GM18909 (cell line): ENCODE data around the gene ABCA1.
"Not testable (repeated sequence)": the region's sequence is repeated elsewhere in the genome, so short reads cannot be mapped to it uniquely, and the experiment has no call there.

Experiments
- ATAC-seq: cut with Tn5 transposase; IDR thresholded peaks from one replicate; pipeline ENCODE4 v1.9.1; 2021; ENCODE audit warnings: mild to moderate bottlenecking; ENCODE audit not compliant: unreplicated experiment, poor library complexity

ABCA1 gene, protein sequence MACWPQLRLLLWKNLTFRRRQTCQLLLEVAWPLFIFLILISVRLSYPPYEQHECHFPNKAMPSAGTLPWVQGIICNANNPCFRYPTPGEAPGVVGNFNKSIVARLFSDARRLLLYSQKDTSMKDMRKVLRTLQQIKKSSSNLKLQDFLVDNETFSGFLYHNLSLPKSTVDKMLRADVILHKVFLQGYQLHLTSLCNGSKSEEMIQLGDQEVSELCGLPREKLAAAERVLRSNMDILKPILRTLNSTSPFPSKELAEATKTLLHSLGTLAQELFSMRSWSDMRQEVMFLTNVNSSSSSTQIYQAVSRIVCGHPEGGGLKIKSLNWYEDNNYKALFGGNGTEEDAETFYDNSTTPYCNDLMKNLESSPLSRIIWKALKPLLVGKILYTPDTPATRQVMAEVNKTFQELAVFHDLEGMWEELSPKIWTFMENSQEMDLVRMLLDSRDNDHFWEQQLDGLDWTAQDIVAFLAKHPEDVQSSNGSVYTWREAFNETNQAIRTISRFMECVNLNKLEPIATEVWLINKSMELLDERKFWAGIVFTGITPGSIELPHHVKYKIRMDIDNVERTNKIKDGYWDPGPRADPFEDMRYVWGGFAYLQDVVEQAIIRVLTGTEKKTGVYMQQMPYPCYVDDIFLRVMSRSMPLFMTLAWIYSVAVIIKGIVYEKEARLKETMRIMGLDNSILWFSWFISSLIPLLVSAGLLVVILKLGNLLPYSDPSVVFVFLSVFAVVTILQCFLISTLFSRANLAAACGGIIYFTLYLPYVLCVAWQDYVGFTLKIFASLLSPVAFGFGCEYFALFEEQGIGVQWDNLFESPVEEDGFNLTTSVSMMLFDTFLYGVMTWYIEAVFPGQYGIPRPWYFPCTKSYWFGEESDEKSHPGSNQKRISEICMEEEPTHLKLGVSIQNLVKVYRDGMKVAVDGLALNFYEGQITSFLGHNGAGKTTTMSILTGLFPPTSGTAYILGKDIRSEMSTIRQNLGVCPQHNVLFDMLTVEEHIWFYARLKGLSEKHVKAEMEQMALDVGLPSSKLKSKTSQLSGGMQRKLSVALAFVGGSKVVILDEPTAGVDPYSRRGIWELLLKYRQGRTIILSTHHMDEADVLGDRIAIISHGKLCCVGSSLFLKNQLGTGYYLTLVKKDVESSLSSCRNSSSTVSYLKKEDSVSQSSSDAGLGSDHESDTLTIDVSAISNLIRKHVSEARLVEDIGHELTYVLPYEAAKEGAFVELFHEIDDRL (N-terminal part only)

DNA sequence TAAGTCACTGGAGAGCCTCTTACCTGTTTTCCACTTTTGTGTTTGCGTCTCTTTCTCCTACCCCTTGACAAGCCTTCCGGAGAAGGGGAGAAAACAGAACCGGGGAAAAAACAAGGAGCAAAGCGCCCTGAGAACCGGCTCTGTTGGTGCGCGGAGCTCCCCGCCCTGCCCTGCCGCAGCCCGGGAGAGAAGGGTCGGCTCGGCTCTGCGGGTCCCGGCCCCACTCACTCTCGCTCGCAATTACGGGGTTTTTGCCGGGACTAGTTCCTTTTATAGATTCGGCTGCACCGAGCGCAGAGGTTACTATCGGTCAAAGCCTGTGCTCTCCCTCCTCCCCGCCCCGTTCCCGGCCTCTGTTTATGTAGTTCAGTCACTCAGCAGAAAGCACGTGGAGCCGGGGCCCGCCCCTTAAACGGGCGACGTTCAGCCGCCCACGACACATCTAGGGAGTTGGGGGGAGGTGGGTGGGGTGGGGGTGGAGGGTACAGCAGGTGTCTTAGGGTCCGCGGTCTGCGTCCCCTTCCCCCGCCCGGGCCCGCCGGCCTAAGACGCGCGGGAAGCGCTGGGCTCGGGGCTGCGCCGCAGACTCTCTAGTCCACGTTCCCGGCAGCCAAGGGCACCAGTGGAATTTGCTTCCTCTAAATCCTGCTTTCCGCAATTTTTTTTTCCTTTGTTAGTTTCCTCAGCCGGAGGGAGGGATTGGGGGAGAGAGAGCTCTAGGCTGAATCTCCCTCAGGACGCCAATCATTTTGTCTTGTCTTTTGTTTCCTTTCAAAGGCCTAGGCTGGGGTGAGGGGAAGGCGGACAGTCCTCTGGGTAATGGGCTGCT lies at the start of gene ABCA1:
Gene ABCA1, minus strand, starts transcription at position 244 of the 829 bp plus-strand sequence. CDS start 24,476 bp downstream, outside the sequence.
- ATAC-seq, result peak; percentile 39

DNA sequence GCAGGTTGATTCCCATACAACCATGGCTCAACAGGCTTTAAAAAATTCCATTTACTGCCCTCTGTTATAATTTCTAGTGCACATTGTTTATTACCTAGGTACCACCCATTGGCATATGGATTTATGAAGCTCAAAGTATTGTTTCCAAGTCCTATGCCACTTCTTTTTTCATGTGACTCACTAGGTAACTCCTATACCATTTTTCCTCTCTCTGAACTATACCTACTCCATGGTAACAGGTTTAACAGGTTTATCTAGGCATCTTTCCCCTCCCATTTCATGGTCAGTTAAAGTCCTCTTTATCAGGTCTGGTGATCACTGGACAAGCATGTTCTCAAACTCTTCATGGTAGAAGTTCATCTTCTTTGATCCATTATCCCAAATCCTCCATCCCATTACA lies 49.6 kb upstream of the ABCA1 start:
- ATAC-seq, result no peak

DNA sequence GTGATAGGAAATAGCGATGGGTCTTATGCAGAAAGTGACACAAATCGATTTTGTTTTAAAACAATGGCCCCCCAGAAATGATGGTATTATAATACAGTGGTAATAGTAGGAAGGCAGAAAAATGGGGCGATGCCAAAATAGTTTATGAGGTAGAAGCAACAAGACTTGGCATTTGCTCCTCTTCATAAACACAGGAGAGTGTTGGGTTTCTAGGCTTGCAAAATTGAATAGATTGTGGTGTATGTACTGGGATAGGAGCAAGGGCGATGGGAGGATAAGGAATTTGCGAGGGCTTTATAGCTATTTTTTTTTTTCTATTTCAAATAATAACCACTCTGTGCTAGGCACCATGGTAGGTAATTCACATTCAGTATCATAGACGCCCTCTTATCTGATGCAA lies 49.2 kb upstream of the ABCA1 start:
- no peak for ATAC-seq

DNA sequence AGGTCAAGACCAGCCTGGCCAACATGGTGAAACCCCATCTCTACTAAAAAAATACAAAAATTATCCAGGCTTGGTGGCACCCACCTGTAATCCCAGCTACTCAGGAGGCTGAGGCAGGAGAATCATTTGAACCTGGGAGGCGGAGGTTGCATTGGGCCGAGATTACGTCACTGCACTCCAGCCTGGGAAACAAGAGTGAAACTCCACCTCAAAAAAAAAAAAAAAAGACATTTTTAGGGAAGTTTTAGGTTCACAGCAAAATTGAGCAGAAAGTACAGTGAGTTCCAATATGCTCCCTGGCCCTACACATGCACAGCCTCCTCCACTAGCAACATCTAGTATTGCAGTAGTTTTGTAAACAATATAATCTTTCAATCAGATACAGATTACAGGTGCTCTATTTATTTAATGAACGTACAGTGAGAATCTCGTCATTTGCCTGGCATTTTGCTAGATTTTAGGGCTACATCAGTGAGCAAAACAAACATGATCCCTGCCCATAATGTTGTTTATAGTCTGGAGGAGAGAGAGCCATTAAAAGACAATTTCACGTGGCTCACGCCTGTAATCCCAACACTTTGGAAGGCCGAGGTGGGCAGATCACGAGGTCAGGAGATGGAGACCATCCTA lies 48.1 kb upstream of the ABCA1 start:
- ATAC-seq, result not testable (repeated sequence)

DNA sequence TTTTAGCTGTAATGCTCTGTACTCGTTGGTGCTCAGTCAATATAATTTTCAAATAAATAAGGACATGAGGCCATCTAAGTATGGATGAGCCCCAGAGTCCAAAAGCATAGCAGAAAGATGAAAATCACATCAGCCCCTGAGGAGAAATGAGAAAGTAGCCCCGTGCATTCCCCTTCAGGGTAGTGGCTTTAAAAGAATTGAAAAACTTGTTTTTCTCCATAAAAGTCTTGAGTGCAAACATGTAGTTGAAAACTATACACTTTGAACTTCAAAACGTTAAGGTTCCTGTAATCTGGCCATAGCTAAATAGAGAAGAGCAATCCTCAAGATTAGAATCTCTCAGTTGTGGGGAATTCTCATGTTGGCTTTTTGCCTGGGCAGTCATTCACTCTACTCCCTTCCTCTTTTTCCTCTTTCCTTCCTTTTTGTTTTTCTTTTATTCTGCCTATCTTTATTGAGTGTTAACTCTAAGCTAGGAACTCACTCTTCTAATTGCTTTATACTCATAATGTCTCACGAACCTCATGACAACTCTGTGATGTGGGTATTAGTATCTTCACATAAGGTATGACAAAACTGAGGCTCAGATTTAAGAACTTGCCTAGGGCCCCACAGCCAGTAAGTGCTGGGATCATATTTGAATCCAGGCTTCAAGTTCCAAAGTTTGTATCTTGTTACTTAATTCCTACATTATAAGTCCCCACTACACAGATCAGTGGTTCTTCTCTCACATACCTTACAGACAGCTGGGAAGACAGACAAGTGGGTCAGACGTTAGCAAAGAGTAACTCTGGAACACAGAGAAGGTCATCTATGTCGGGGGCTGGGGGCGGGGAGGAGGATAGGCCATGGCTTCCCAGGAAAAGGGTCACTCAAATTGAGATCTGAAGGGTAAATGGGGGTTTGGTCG lies 46.4 kb upstream of the ABCA1 start:
- no peak for ATAC-seq

DNA sequence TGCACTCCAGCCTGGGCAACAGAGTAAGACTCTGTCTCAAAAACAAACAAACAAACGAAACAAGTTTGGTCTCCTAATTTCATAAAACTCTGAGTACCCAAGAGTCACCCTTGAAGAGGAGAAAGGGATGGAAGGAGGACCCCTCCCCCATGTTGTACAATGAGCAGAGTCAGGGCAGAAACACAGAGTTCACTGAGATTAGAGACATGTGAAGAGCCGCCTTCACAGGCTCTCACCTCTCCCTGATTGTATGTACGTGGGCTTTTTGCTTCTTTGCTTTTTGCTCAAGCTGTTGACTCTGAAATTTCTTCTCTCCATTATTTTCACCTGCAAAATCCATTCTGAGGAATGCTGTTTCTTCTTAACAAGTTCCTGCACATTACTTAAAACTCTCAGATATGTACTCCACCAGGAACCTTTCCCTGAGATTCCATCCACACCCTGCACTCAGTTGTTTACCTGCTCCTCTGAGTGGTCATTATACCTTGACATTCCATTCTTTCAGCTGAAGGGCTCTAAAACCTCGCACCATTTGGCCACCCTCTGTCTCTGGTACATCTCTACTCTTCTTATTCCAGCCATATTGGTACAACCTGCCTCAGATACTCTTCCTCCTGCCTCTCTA lies 44.4 kb upstream of the ABCA1 start:
- no peak for ATAC-seq

DNA sequence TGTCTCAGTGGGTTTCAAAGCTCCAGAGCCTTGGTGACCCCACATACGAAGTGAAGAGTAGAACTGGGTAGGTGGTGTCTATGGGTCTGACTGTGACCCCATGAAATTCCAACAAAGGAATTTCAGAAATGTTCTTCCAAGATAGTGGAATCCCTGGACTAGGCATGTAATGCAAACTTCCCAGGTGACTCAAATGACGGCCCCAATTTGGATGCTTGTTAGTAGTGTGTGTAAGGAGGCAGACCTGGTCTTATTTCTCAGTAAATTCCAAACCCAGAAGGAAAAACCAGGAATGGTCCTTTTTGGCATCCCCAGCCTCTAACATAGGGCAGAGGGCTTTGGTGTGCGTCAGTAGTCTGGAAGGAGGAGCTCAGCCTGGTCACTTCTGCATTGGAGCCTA lies 43.6 kb upstream of the ABCA1 start:
- ATAC-seq, result no peak

DNA sequence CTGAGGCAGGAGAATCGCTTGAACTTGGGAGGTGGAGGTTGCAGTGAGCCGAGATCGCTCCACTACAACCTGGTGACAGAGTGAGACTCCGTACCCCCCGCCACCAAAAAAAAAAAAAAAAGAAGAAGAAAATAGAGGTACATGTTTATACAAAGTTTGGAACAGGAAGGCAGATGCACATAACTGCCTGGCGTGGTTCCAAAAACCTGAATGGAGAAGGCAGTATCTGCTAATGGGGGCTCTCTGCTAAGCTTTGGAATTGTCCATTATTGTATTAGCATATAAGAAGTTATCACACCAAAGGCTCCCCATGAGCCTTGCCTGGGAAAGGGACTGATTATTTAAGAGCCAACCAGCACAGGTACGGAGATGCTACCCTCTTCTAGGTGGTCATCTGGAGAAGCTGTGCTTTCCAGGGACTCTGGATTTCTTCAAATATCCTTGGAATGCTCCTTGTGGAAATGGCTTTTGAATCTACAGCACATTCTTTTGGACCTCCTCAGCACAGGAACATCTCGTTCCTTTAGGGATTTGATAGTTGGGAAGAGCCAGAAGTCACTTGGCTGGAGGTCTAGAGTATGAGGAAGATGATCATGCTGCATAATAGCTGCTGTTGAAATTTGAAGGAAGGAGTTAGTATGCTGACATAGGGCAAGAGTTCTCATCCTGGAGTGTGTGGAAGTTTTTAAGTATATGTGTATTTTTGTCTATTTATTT lies 42.5 kb upstream of the ABCA1 start:
- no peak for ATAC-seq

DNA sequence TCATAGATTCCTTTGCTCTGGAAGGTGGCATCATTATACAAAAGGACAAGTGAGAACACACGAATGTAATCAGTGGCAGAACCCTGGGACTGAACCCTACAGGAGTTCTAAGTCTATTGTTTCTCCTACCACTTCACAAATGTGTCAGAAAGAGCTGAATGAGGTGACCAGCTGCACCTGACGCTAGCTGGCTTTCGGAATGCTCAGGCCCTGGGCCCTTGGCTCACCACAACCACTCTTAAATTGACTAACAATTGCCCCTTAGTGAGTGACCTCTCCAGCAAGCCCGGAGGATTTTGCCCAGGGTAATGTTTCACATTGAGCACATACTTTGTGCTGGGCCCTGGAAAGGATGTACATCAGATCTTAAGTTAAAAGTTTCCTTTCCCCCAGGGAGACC lies 41.2 kb upstream of the ABCA1 start:
- ATAC-seq, result no peak

DNA sequence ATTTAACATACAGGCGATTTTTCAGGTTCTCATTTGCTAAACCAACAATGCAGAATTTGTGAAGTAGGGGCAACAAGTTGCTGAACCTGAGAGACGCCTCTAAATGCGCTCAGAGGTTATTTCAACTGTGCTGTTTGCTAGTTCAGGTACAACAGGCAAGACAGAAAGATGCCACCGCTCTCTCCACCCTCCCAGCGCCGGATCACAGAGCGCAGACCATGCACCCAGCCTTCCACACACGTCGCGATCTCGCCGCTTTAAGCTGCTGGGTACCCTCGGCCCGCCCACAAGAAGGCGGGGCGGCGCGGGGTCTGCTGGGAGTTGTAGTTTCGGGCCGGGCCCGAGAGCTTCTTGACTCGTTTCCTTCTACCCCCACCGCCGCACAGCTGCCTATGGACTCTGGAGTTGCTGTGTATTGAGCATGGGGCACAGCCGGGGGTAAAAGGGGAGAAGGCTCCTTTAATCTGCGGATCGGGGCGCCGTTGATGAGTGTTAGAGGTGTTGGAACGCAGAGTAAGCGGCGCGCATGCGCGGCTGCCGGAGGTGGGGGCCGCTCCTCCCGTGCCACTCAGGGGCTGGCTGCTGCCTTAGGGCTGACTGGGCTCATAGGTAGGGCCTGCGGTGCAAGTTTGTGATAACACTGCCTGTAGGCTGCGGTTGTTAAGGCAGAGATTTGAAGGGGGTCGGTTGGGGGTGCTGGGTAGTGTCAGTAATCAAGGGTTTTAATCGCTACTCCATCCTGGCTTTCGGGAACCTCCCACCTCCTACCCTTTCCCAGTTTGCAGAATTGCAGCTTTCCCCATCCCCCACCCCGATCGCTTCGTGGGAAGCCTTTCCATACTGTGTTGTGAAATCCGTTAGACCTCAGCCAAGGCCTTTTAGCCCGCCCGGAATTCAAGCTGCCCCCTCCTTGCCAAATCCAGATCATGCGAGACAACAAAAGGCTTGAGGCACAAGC lies 40.3 kb upstream of the ABCA1 start:
- peak; percentile 99 for ATAC-seq

DNA sequence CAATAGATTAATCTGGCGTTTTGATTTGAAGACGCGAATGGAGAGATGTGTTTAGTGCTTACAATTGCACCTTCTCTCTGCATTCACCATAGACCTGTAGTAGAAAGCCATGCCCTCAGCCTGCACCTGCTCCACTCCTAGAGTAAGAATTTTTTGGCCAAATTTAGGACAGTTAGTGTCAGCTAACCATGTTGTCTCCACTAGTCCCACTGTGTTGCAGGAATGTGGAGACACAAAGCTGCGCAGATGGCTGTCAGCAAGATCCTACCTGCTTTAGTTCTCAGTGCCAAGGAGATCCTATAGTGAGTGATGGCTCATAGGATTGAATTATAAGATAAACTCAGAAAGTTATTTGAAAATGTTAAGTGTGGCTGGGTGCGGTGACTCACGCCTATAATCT lies 35.1 kb upstream of the ABCA1 start:
- ATAC-seq, result no peak

DNA sequence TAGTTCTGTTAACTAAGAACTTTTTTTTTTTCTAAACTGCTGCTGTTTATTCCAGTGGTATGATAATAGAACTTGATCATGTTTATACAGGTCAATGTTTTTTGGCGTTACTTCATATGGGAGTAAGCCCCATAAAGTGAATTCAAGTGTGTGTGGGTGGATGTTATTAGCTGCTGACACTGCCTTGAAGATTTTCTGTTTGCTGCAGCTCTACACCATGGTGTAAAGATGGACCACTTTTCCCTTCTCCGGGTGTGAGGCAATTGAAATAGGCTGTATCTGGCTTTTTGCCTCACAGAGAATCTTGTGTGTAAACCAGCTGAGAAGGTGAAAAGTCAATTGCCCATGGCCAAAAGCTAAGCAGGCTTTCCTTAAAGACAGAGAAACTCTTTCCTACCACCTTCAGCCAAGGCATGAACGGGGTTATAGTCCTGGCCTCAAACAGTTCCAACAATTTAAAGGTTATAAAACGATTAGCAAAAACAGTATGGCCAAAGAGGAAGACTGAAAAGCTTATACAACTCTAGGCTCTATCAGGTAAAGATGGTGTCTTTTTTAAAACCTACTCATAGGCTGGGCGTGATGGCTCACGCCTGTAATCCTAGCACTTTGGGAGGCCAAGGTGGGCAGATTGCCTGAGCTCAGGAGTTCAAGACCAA lies 33.9 kb upstream of the ABCA1 start:
- no peak for ATAC-seq

DNA sequence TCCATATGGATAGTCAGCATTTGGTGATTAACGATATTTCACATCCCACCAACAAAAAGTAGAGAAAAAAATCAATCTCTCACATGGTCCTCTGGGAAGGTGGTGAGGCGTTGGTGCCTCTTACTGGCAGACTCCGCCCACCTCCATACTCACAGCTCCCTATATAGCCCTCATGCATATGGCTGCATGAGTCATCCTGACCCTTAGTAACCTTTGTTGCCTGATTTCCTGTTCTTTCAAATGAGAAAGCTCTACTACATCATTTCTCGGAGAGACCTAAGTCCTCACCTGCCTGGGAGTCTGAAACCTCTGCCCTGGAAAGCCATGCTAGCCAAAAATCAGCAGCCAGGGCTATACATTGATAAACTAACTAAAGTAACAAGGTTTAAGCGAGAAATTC lies 33.3 kb upstream of the ABCA1 start:
- ATAC-seq, result peak; percentile 91

DNA sequence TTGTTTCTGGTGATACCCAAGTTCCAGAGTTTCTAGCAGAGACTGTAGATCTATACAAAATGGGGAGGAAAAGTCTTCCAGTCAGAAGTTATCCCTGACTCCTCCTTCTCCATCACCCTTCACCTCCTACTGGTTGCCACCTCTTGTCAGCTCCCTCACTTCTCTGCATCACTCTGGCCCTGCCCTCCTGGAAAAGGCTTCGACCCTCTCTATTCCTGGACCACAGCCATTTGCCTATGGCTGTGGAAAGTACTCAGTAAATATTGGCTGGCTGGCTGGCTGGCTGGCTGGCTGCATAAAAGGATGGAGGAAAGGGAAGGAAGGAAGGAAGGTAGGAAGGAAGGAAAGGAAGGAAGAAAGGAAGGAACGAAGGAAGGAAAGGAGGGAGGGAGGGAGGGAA lies 32.7 kb upstream of the ABCA1 start:
- ATAC-seq, result no peak

DNA sequence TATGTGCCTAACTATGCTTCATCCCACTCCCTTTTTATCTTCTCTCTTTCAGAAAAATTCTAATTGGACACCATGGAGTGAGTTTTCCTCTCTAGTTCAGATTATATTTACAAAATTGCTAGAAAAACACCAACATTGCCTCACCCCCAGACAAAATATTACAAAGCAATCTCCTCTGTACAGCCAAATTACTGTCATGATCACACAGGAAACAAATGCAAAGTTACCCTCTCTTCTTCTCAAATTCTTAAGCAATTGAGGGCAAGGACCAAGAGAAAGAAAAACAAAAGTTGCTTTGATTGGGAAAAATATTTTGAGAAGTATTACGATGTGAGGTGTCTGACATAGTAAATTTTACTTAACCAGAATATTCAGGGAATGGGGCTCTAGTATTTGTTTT lies 30.8 kb upstream of the ABCA1 start:
- no peak for ATAC-seq

DNA sequence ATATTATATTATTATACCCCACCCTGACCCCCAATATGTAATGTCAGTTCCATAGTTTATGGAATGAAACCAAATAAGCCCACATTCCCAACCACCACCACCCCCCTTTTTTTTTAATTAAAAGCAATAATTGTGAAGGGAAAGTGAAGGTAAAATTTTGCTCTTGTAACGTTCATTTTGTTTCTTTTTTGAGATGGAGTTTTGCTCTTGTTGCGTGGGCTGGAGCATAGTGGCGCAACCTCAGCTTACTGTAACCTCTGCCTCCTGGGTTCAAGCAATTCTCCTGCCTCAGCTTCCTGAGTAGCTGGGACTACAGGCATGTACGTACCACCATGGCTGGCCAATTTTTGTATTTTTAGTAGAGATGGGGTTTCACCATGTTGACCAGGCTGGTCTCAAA lies 30.1 kb upstream of the ABCA1 start:
- ATAC-seq, result not testable (repeated sequence)
